Mucosa of descending colon (tissue), 3 donors: ENCODE measurements around the gene SLITRK3. TPM values are rescaled to one million over a fixed set of nuclear protein-coding genes. Genes with fewer than 3 reads are reported as not detected.
A peak's percentile ranks its signal among the peaks of the same experiment; 100 is the strongest.

Source experiments
- ATAC-seq: fragments of 200-7000 bp; cut with Tn5 transposase; one replicate; pipeline ENCODE4 v1.9.1; 2020; ENCODE audit warnings: mild to moderate bottlenecking, moderate library complexity
- DNase-seq, 3 donors: peaks; one replicate each; pipeline ENCODE4 v3.0.0-alpha.2; 2020
- H3K36me3 ChIP-seq: fragments of 200-600 bp; one replicate; pipeline ENCODE4 v1.8.0; 2021; ENCODE audit warnings: low read depth, mild to moderate bottlenecking
- H3K4me1 ChIP-seq: fragments of 200-600 bp; one replicate; pipeline ENCODE4 v1.8.0; 2021; ENCODE audit warnings: low read depth, mild to moderate bottlenecking
- H3K4me3 ChIP-seq: fragments of 200-600 bp; one replicate; pipeline ENCODE4 v1.8.0; 2021; ENCODE audit warnings: mild to moderate bottlenecking
- H3K9me3 ChIP-seq: fragments of 200-600 bp; one replicate; pipeline ENCODE4 v1.8.0; 2021; ENCODE audit warnings: mild to moderate bottlenecking
- CTCF ChIP-seq: fragments of 200-600 bp; IDR thresholded peaks from one replicate; pipeline ENCODE4 v1.8.0; 2022; ENCODE audit warnings: antibody characterized with exemption, mild to moderate bottlenecking
- intact Hi-C, 2 donors: fragments of 100-400 bp; cut with DNase I in 1 of 2; cut with micrococcal nuclease in 1 of 2; formaldehyde crosslinking; loops; one replicate each; pipeline versions ENCODE4 v1.11.0 to v1.11.1; 2022; cut with DNase I, micrococcal nuclease
- total RNA-seq, 3 donors: library from RNA; stranded (reverse); fragmentation: NEBNext Ultra II Directional in 2 of 3; extraction: Animal tissue kit (Norgen Biotek cat#: 25700) in 2 of 3; gene quantifications; one replicate each; pipeline versions ENCODE4 v1.2.1 to v1.2.4, GENCODE V29; 2021 to 2023
- donor health status: DM: no; HTN: no; CAD: no; lungs with moderate emphysema.
- donor health status: DM: no; HTN: no; CAD: no.
- donor health status: DM: no; HTN: yes; CAD: no.

Gene SLITRK3
- total RNA-seq, 3 donors from 2014 or later, result 0.35 to 7.4 (median 0.41) TPM

- H3K4me1 ChIP-seq, result peaks cover 10% of the 10 kb centered on the region
- no peak for ATAC-seq
Measured at GRCh38 chr3:165191491-165191890, 4.7 kb downstream of the SLITRK3 start.

GRCh38 chr3:165188452-165188851, 7.7 kb downstream of the SLITRK3 start:
- H3K4me1 ChIP-seq, result no peaks in the 10 kb centered on the region
- intact Hi-C loops, result no loop called here
- ATAC-seq, result no peak
- H3K36me3 ChIP-seq, result no peaks in the 10 kb centered on the region
- TF ChIP-seq CTCF, result no peak
- no peaks in the 10 kb centered on the region for H3K9me3 ChIP-seq
- no peak overlapping the region for H3K4me3 ChIP-seq
- DNase-seq, result no peak

More at GRCh38 chr3:165191491-165191890, 4.7 kb downstream of the SLITRK3 start:
- Histone ChIP-seq H3K36me3 (no peaks in the 10 kb centered on the region), H3K9me3 (no peaks in the 10 kb centered on the region), H3K4me3 (no peak overlapping the region)
- TF ChIP-seq CTCF, result no peak
- DNase-seq, result no peak
- intact Hi-C loops, result no loop called here

GRCh38 chr3:165185707-165186327, 10.4 kb downstream of the SLITRK3 start:
- peak; percentile 98 for ATAC-seq
- intact Hi-C loops, result no loop called here
- peak in 2 of 3 donors; percentile 43 to 75 for DNase-seq

GRCh38 chr3:165181556-165181955, 14.6 kb downstream of the SLITRK3 start:
- ATAC-seq, result peak; percentile 50
- no peaks in the 10 kb centered on the region for H3K9me3 ChIP-seq
- DNase-seq, result no peak
- H3K36me3 ChIP-seq, result no peaks in the 10 kb centered on the region
- intact Hi-C loops, result no loop called here
- no peak for TF ChIP-seq CTCF
- H3K4me3 ChIP-seq, result no peak overlapping the region
- H3K4me1 ChIP-seq, result no peaks in the 10 kb centered on the region

More at GRCh38 chr3:165185707-165186327, 10.4 kb downstream of the SLITRK3 start:
- Histone ChIP-seq H3K36me3 (no peaks in the 10 kb centered on the region), H3K4me1 (no peaks in the 10 kb centered on the region), H3K4me3 (no peak overlapping the region), H3K9me3 (no peaks in the 10 kb centered on the region)
- peak; percentile 38 for TF ChIP-seq CTCF

- no peak for DNase-seq
- ATAC-seq, result no peak
- Histone ChIP-seq H3K9me3 (no peaks in the 10 kb centered on the region), H3K4me1 (no peaks in the 10 kb centered on the region), H3K36me3 (no peaks in the 10 kb centered on the region), H3K4me3 (no peak overlapping the region)
- intact Hi-C loops, result no loop called here
- no peak for TF ChIP-seq CTCF
Measured at GRCh38 chr3:165170236-165170635, 25.9 kb downstream of the SLITRK3 start.

- no peak for ATAC-seq
- intact Hi-C loops, result no loop called here
- Histone ChIP-seq H3K4me3 (no peak overlapping the region), H3K9me3 (no peaks in the 10 kb centered on the region), H3K4me1 (no peaks in the 10 kb centered on the region), H3K36me3 (no peaks in the 10 kb centered on the region)
- TF ChIP-seq CTCF, result no peak
- no peak for DNase-seq
Measured at GRCh38 chr3:165169368-165169767, 26.8 kb downstream of the SLITRK3 start.
